Stimulated activated CD4-positive, alpha-beta T cell treated with anti-CD3 and anti-CD28 coated beads, Interleukin-1b, Interleukin-23, amount 100 ng/mL, for 24 hours (primary cell): ENCODE data around the gene PRKRA.
A peak's percentile ranks its signal among the peaks of the same experiment; 100 is the strongest.
"Not testable (repeated sequence)": the region's sequence is repeated elsewhere in the genome, so short reads cannot be mapped to it uniquely, and the experiment has no call there.

ENCODE experiments used
- DNase-seq, 4 experiments: peaks; one replicate each; pipeline ENCODE4 v3.0.0-alpha.2; 2020; ENCODE audit warnings: low read depth in 4 of 4, low spot score in 1 of 4

The PRKRA gene

GRCh38 chr2:178450774-178451525 is at the start of gene PRKRA, which contains the start of gene PJVK:
Gene PRKRA (minus strand): TSS chr2:178451175. CDS start chr2:178451030, 145 bp downstream.
Gene PJVK (plus strand): TSS chr2:178451378. CDS start chr2:178453410, 2,032 bp downstream.
- DNase-seq = peak; percentile 85 to 94 (median 92)

GRCh38 chr2:178499640-178500039 is 48.7 kb upstream of the PRKRA start:
- no peak for DNase-seq

GRCh38 chr2:178498137-178498536 is 47.2 kb upstream of the PRKRA start:
- no peak for DNase-seq

GRCh38 chr2:178496049-178496448 is 45.1 kb upstream of the PRKRA start:
- DNase-seq = no peak

- no peak for DNase-seq
These were observed 40.6 kb upstream of the PRKRA start for GRCh38 chr2:178491612-178492011.

GRCh38 chr2:178485356-178485755 is 34.4 kb upstream of the PRKRA start:
- DNase-seq = no peak

GRCh38 chr2:178484245-178485041 is 33.5 kb upstream of the PRKRA start:
- no peak for DNase-seq

- no peak for DNase-seq
These were observed 31.5 kb upstream of the PRKRA start for GRCh38 chr2:178482437-178482836.

GRCh38 chr2:178480227-178481181 is 29.5 kb upstream of the PRKRA start, which contains the start of gene PLEKHA3:
Gene PLEKHA3 (plus strand): TSS chr2:178480457. CDS start chr2:178480870, 413 bp downstream.
- DNase-seq = peak; percentile 44 to 73 (median 60)

GRCh38 chr2:178479758-178480226 is 28.8 kb upstream of the PRKRA start:
- DNase-seq = no peak

GRCh38 chr2:178479275-178479616 is 28.3 kb upstream of the PRKRA start:
- DNase-seq = no peak

- DNase-seq = peak; percentile 59 to 70 (median 64)
These were observed 27.7 kb upstream of the PRKRA start, which contains the start of gene FKBP7 for GRCh38 chr2:178478439-178479274. Gene FKBP7 (minus strand): TSS chr2:178478600. CDS start chr2:178478499, 101 bp downstream.

GRCh38 chr2:178478130-178478438 is 27.1 kb upstream of the PRKRA start:
- DNase-seq = no peak

GRCh38 chr2:178477443-178478129 is 26.6 kb upstream of the PRKRA start:
- no peak for DNase-seq

- no peak for DNase-seq
These were observed 25.5 kb upstream of the PRKRA start for GRCh38 chr2:178476477-178476876.

GRCh38 chr2:178474560-178474959 is 23.6 kb upstream of the PRKRA start:
- no peak for DNase-seq

GRCh38 chr2:178473931-178474330 is 23.0 kb upstream of the PRKRA start:
- no peak for DNase-seq

- no peak for DNase-seq
These were observed 22.4 kb upstream of the PRKRA start for GRCh38 chr2:178473373-178473772.

- not testable (repeated sequence) for DNase-seq
These were observed 20.3 kb upstream of the PRKRA start for GRCh38 chr2:178471313-178471712.
